Gastroesophageal sphincter (tissue), 3 donors: Measurements from ENCODE around the gene OPCML.

ENCODE experiments used
- CTCF ChIP-seq, 4 experiments: fragments of 200-600 bp in 2 of 4; fragments of 450-650 bp in 2 of 4; sonication (generic) in 1 of 4; IDR thresholded peaks; one replicate each; pipeline ENCODE4 v1.5.1; 2017 to 2019; ENCODE audit warnings: antibody characterized with exemption in 4 of 4, mild to moderate bottlenecking in 2 of 4, moderate library complexity in 2 of 4
- POLR2A ChIP-seq, 2 donors: fragments of 450-650 bp; IDR thresholded peaks; one replicate each; pipeline ENCODE4 v1.6.1; 2017; ENCODE audit warnings: antibody characterized with exemption in 2 of 2, mild to moderate bottlenecking in 2 of 2, moderate library complexity in 1 of 2

GRCh38 chr11:133530501-133530835 lies 1.8 kb downstream of the OPCML start:
- TF ChIP-seq CTCF (IDR thresholded peaks at IDR 0.05) (no peak), POLR2A (IDR thresholded peaks at IDR 0.05) (no peak)
